ENCODE results near the gene MYO5B.

DNA sequence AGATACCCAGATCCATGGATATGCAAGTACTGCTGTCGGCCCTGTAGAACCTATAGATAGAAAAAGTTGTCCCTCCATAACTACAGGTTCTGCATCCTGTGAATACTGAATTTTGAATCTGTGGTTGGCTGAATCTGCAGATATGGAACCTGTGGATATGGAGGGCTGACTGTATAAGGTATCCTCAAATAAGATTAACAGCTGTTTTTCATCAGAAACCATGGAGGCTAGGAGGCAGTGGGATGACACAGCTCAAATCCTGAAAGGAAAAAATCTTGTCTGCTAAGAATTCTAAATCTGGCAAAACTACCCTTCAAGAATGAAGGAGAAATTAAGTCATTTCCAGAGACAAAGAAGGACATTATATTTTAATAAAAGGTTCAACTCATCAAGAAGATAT is 367.0 kb downstream of the MYO5B start:
- TF ChIP-seq, protein P1, sequence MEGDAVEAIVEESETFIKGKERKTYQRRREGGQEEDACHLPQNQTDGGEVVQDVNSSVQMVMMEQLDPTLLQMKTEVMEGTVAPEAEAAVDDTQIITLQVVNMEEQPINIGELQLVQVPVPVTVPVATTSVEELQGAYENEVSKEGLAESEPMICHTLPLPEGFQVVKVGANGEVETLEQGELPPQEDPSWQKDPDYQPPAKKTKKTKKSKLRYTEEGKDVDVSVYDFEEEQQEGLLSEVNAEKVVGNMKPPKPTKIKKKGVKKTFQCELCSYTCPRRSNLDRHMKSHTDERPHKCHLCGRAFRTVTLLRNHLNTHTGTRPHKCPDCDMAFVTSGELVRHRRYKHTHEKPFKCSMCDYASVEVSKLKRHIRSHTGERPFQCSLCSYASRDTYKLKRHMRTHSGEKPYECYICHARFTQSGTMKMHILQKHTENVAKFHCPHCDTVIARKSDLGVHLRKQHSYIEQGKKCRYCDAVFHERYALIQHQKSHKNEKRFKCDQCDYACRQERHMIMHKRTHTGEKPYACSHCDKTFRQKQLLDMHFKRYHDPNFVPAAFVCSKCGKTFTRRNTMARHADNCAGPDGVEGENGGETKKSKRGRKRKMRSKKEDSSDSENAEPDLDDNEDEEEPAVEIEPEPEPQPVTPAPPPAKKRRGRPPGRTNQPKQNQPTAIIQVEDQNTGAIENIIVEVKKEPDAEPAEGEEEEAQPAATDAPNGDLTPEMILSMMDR (IDR thresholded peaks at IDR 0.05) = no peak
- TF ChIP-seq EZH2 (IDR thresholded peaks at IDR 0.05) (no peak), EZH2phosphoT487 (IDR thresholded peaks at IDR 0.05) (no peak)
